PC-3 (cell line): ENCODE measurements around the gene GALNT13. TPM values are rescaled to one million over a fixed set of nuclear protein-coding genes. Genes with fewer than 3 reads are reported as not detected.

ENCODE experiments used
- ATAC-seq: fragments of 200-7000 bp; cut with Tn5 transposase; 2 replicates; pipeline ENCODE4 v1.9.1; 2020; ENCODE audit warnings: mild to moderate bottlenecking, moderate library complexity
- BruUV-seq: library from RNA; stranded (reverse); fragments of 400-500 nt; replicated peaks from 2 replicates; lab custom pipeline; 2021; lab: Mats Ljungman, UMichigan
- CTCF ChIA-PET: fragments of 300-600 bp; sonication (Branson Sonifier 250); formaldehyde crosslinking; loops from one replicate; lab custom pipeline; 2022; ENCODE audit warnings: antibody characterized with exemption; lab: Charles Lee
- POLR2A ChIA-PET: fragments of 300-600 bp; sonication (Branson Sonifier 250); formaldehyde crosslinking; loops from one replicate; lab custom pipeline; 2022; ENCODE audit warnings: antibody characterized with exemption; ENCODE audit not compliant: unreplicated experiment; lab: Charles Lee
- DNase-seq: peaks from one replicate; pipeline ENCODE4 v3.0.0-alpha.2; 2015
- H2AFZ ChIP-seq: fragments of 300-600 bp; sonication (generic); 2 replicates; pipeline ENCODE4 v1.6.0; 2016; ENCODE audit warnings: antibody characterized with exemption, low read length
- H3F3A ChIP-seq: fragments of 300-600 bp; sonication (generic); one replicate; pipeline ENCODE4 v1.6.0; 2017; ENCODE audit warnings: antibody characterized with exemption, low read length, control low read depth, mild to moderate bottlenecking; ENCODE audit not compliant: unreplicated experiment
- H3K27ac ChIP-seq: fragments of 300-600 bp; sonication (generic); 2 replicates; pipeline ENCODE4 v1.5.1; 2016; ENCODE audit warnings: mild to moderate bottlenecking, low read length
- H3K27me3 ChIP-seq: fragments of 300-600 bp; sonication (generic); 2 replicates; pipeline ENCODE4 v1.6.1; 2016; ENCODE audit warnings: low read length, mixed read lengths
- H3K36me3 ChIP-seq: fragments of 300-600 bp; sonication (generic); 2 replicates; pipeline ENCODE4 v1.6.1; 2016; ENCODE audit warnings: low read depth, mixed run types, low read length, mixed read lengths
- H3K4me1 ChIP-seq: fragments of 300-600 bp; sonication (generic); 2 replicates; pipeline ENCODE4 v1.5.1; 2016; ENCODE audit warnings: low read length; ENCODE audit not compliant: insufficient read depth
- H3K4me2 ChIP-seq: fragments of 300-600 bp; sonication (generic); 2 replicates; pipeline ENCODE4 v1.6.0; 2016; ENCODE audit warnings: low read length
- H3K4me3 ChIP-seq: fragments of 300-600 bp; sonication (generic); 2 replicates; pipeline ENCODE4 v1.5.1; 2016; ENCODE audit warnings: mild to moderate bottlenecking, low read length, mixed read lengths
- H3K79me2 ChIP-seq: fragments of 300-600 bp; sonication (generic); 2 replicates; pipeline ENCODE4 v1.6.1; 2017; ENCODE audit warnings: low read length, mixed read lengths
- H3K9ac ChIP-seq: fragments of 300-600 bp; sonication (generic); 2 replicates; pipeline ENCODE4 v1.6.0; 2016; ENCODE audit warnings: mild to moderate bottlenecking, low read length
- H3K9me2 ChIP-seq: fragments of 300-600 bp; sonication (generic); replicated peaks from 2 replicates; pipeline ENCODE4 v1.6.1; 2016; ENCODE audit warnings: mixed run types, low read length, mixed read lengths
- H3K9me3 ChIP-seq: fragments of 300-600 bp; sonication (generic); 2 replicates; pipeline ENCODE4 v1.6.1; 2016; ENCODE audit warnings: low read length, mixed read lengths
- H4K20me1 ChIP-seq: fragments of 300-600 bp; sonication (generic); 2 replicates; pipeline ENCODE4 v1.6.1; 2016; ENCODE audit warnings: low read length, mixed read lengths
- EZH2 ChIP-seq: fragments of 300-600 bp; sonication (generic); IDR thresholded peaks from one replicate; pipeline ENCODE4 v1.6.1; 2017; ENCODE audit warnings: antibody characterized with exemption, mild to moderate bottlenecking, low read length; ENCODE audit not compliant: unreplicated experiment
- EZH2phosphoT487 ChIP-seq: fragments of 300-600 bp; sonication (generic); IDR thresholded peaks from 2 replicates; pipeline ENCODE4 v1.6.1; 2018; ENCODE audit warnings: mild to moderate bottlenecking, antibody characterized with exemption, low read length, borderline replicate concordance
- intact Hi-C: fragments of 100-400 bp; cut with micrococcal nuclease; formaldehyde crosslinking; loops from 2 replicates; pipeline ENCODE4 v1.9.0; 2023
- total RNA-seq: library from RNA; depleted of rRNA; stranded (reverse); fragments of >200 nt; gene quantifications from 2 replicates; pipeline ENCODE4 v1.2.3, GENCODE V29; 2014
- TF ChIP-seq, protein P1 (sequence below): fragments of 300-600 bp; sonication (generic); conservative IDR thresholded peaks from 2 replicates; pipeline ENCODE4 v1.5.1; 2017; ENCODE audit warnings: antibody characterized with exemption, low read depth, mild to moderate bottlenecking, low read length

GALNT13 gene
- total RNA-seq, 1 experiment from 2014 or later: 2.0 TPM

- Histone ChIP-seq H3K4me1 (peaks cover 12% of the 10 kb centered on the region), H3K79me2 (no peaks in the 10 kb centered on the region), H4K20me1 (no peaks in the 10 kb centered on the region), H3K36me3 (no peaks in the 10 kb centered on the region), H3K27ac (no peak overlapping the region), H3K27me3 (no peaks in the 10 kb centered on the region), H3K9me3 (no peaks in the 10 kb centered on the region), H3K4me2 (no peak overlapping the region), H3K9ac (no peak overlapping the region), H2AFZ (no peak overlapping the region), H3K4me3 (no peak overlapping the region), H3F3A (no peaks in the 10 kb centered on the region), H3K9me2 (no peaks in the 10 kb centered on the region)
- no TSS peak for BruUV-seq
- TF ChIP-seq, protein P1, sequence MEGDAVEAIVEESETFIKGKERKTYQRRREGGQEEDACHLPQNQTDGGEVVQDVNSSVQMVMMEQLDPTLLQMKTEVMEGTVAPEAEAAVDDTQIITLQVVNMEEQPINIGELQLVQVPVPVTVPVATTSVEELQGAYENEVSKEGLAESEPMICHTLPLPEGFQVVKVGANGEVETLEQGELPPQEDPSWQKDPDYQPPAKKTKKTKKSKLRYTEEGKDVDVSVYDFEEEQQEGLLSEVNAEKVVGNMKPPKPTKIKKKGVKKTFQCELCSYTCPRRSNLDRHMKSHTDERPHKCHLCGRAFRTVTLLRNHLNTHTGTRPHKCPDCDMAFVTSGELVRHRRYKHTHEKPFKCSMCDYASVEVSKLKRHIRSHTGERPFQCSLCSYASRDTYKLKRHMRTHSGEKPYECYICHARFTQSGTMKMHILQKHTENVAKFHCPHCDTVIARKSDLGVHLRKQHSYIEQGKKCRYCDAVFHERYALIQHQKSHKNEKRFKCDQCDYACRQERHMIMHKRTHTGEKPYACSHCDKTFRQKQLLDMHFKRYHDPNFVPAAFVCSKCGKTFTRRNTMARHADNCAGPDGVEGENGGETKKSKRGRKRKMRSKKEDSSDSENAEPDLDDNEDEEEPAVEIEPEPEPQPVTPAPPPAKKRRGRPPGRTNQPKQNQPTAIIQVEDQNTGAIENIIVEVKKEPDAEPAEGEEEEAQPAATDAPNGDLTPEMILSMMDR: no peak
- TF ChIP-seq EZH2 (no peak), EZH2phosphoT487 (no peak)
- DNase-seq (peak; percentile 83), ATAC-seq (peak; percentile 70)
- CTCF ChIA-PET: no interaction called here
- intact Hi-C loops: no loop called here
- POLR2A ChIA-PET: no interaction called here
These were observed 392.3 kb downstream of the GALNT13 start for GRCh38 chr2:154264024-154264423.

DNA sequence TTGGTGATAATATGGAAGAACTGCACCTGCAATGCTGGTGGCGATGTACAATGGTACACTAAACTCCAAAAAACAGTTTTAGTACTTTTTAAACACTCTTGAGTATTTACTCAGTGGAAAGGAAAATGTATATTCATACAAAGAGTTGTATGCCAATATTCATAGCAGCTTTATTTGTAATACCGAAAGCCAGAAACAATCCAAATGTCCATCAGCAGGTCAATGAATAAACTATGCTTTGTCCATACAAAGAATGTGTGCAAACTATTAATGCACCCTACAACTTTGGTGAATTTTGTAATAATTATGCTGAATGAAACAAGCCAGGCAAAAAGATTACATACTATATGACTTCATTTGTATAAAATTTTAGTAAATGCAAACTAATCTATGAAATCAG is 396.3 kb downstream of the GALNT13 start:
- Histone ChIP-seq H3K79me2 (no peaks in the 10 kb centered on the region), H3K36me3 (no peaks in the 10 kb centered on the region), H3K27me3 (no peaks in the 10 kb centered on the region), H3K4me2 (no peak overlapping the region), H3K9ac (no peak overlapping the region), H2AFZ (no peak overlapping the region), H3F3A (no peaks in the 10 kb centered on the region), H3K4me3 (no peak overlapping the region), H3K9me3 (no peaks in the 10 kb centered on the region), H3K9me2 (no peaks in the 10 kb centered on the region), H3K27ac (no peak overlapping the region), H4K20me1 (no peaks in the 10 kb centered on the region), H3K4me1 (peaks cover 5% of the 10 kb centered on the region)
- no peak for DNase-seq
- CTCF ChIA-PET: no interaction called here
- POLR2A ChIA-PET: no interaction called here
- no peak for ATAC-seq
- intact Hi-C loops: no loop called here
- BruUV-seq: no TSS peak
- TF ChIP-seq EZH2phosphoT487: no peak
- TF ChIP-seq, protein P1: no peak
- no peak for TF ChIP-seq EZH2

DNA sequence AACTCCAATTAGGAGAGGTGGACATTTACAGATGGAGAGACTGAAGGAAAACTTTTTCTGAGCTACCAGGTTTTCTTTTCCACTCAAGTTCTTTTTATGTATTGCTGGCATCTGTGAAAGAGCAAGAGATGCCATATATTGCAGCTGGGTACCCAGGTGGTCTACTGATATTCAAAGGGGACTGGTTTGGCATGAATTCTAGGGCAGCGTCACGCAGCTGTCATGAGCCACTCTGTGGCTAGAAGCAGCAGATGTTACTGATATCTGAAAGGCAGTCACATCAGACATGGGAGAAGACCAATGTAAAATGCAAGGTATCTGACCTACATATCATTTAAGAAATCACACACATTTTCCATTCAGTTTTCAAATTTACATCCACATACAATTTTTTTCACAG is 408.8 kb downstream of the GALNT13 start:
- CTCF ChIA-PET: no interaction called here
- TF ChIP-seq EZH2phosphoT487: no peak
- TF ChIP-seq, protein P1: no peak
- TF ChIP-seq EZH2: no peak
- ATAC-seq: no peak

More for the DNA sequence above, 408.8 kb downstream of the GALNT13 start:
- Histone ChIP-seq H3K79me2 (no peaks in the 10 kb centered on the region), H3K4me3 (no peak overlapping the region), H4K20me1 (no peaks in the 10 kb centered on the region), H3K4me1 (no peaks in the 10 kb centered on the region), H3F3A (no peaks in the 10 kb centered on the region), H2AFZ (no peak overlapping the region), H3K36me3 (no peaks in the 10 kb centered on the region), H3K9me3 (no peaks in the 10 kb centered on the region), H3K4me2 (no peak overlapping the region), H3K9me2 (no peaks in the 10 kb centered on the region), H3K9ac (no peak overlapping the region), H3K27ac (no peak overlapping the region), H3K27me3 (no peaks in the 10 kb centered on the region)
- intact Hi-C loops: no loop called here
- no peak for DNase-seq
- BruUV-seq: no TSS peak
- POLR2A ChIA-PET: no interaction called here
